HepG2 (cell line): ENCODE data around the gene MYRIP. TPM values are rescaled to one million over a fixed set of nuclear protein-coding genes. Genes with fewer than 3 reads are reported as not detected.

Experiments
- ATAC-seq: fragments of 200-7000 bp; cut with Tn5 transposase; 3 replicates; pipeline ENCODE4 v1.9.1; 2020; ENCODE audit warnings: mild to moderate bottlenecking, moderate library complexity
- BruUV-seq: library from RNA; stranded (reverse); fragments of 400-500 nt; replicated peaks from 2 replicates; lab custom pipeline; 2021; lab: Mats Ljungman, UMichigan
- CTCF ChIA-PET: fragments of 300-600 bp; formaldehyde crosslinking; extraction: SDS; loops from one replicate; lab custom pipeline; 2021; ENCODE audit warnings: low total read pairs, inconsistent platforms, low intra/inter-chr PET ratio; lab: Yijun Ruan, JAX
- POLR2A ChIA-PET: fragments of 350-600 bp; sonication (Branson Sonifier 250); formaldehyde crosslinking; loops from one replicate; lab custom pipeline; 2020; ENCODE audit warnings: antibody characterized with exemption, inconsistent platforms; lab: Yijun Ruan, JAX
- DNase-seq: peaks from one replicate; pipeline ENCODE4 v3.0.0-alpha.2; 2015; ENCODE audit warnings: low spot score
- FAIRE-seq: peaks from 3 replicates; lab custom pipeline; 2011; peaks lifted over from hg19 to GRCh38; lab: Jason Lieb, UNC
- H2AFZ ChIP-seq: one replicate; pipeline ENCODE4 v1.6.1; 2011; ENCODE audit warnings: low read length, inconsistent platforms
- H3K27ac ChIP-seq: fragments of 300-600 bp; 3 replicates; pipeline ENCODE4 v1.8.0; 2011; ENCODE audit warnings: mixed run types, mild to moderate bottlenecking, mixed read lengths, low read length, inconsistent platforms; ENCODE audit not compliant: insufficient read depth; ENCODE audit errors: extremely low read length
- H3K27me3 ChIP-seq, 2 experiments: fragments of 200-600 bp in 1 of 2; 2 replicates in 1 of 2; 3 replicates in 1 of 2; pipeline versions ENCODE4 v1.6.0 to v1.8.0; 2011; ENCODE audit warnings: low read length in 2 of 2, mild to moderate bottlenecking in 2 of 2, moderate library complexity in 2 of 2, inconsistent platforms in 1 of 2; ENCODE audit not compliant: insufficient read depth in 2 of 2, control insufficient read depth in 1 of 2
- H3K36me3 ChIP-seq, 2 experiments: fragments of 200-600 bp in 1 of 2; replicated peaks in 1 of 2; 2 replicates in 1 of 2; 3 replicates in 1 of 2; pipeline versions ENCODE4 v1.5.1 to v1.8.0; 2011; ENCODE audit warnings: low read length in 2 of 2, inconsistent platforms in 1 of 2; ENCODE audit not compliant: insufficient read depth in 2 of 2, control insufficient read depth in 1 of 2
- H3K4me1 ChIP-seq: 2 replicates; pipeline ENCODE4 v1.5.1; 2012; ENCODE audit warnings: low read length, inconsistent platforms; ENCODE audit not compliant: insufficient read depth
- H3K4me2 ChIP-seq: 2 replicates; pipeline ENCODE4 v1.6.0; 2011; ENCODE audit warnings: low read depth, low read length, inconsistent platforms
- H3K4me3 ChIP-seq, 3 experiments: fragments of 200-600 bp in 1 of 3; sonication (generic), shearing (Covaris generic) in 1 of 3; replicated peaks in 1 of 3; 2 replicates each; pipeline ENCODE4 v1.5.1; 2011 to 2016; ENCODE audit warnings: low read length in 3 of 3, inconsistent platforms in 2 of 3, low read depth in 2 of 3, mild to moderate bottlenecking in 2 of 3, control low read depth in 1 of 3, mixed read lengths in 1 of 3; ENCODE audit not compliant: insufficient read depth in 1 of 3
- H3K79me2 ChIP-seq: one replicate; pipeline ENCODE4 v1.6.1; 2011; ENCODE audit warnings: low read length, inconsistent platforms; ENCODE audit not compliant: insufficient read depth
- H3K9ac ChIP-seq: 2 replicates; pipeline ENCODE4 v1.6.0; 2011; ENCODE audit warnings: mild to moderate bottlenecking, low read depth, low read length, inconsistent platforms; ENCODE audit not compliant: insufficient read depth
- H3K9me3 ChIP-seq: 2 replicates; pipeline ENCODE4 v1.5.1; 2012; ENCODE audit warnings: mild to moderate bottlenecking, low read length
- H4K20me1 ChIP-seq: 2 replicates; pipeline ENCODE4 v1.6.0; 2011; ENCODE audit warnings: inconsistent platforms, mild to moderate bottlenecking, low read length, moderate library complexity; ENCODE audit not compliant: insufficient read depth
- ARHGAP35 ChIP-seq: sonication (generic); formaldehyde crosslinking; IDR thresholded peaks from 2 replicates; pipeline ENCODE4 v1.9.0; 2022; ENCODE audit warnings: mild to moderate bottlenecking, inconsistent platforms, moderate library complexity, missing genetic modification reagents, borderline replicate concordance
- ARNT2 ChIP-seq: sonication (generic); formaldehyde crosslinking; IDR thresholded peaks from 2 replicates; pipeline ENCODE4 v1.8.0; 2022; ENCODE audit warnings: mild to moderate bottlenecking, low read depth, missing genetic modification reagents, moderate library complexity
- CBFB ChIP-seq: sonication (generic); formaldehyde crosslinking; IDR thresholded peaks from 2 replicates; pipeline ENCODE4 v1.4.0; 2020; ENCODE audit warnings: missing genetic modification reagents
- MBNL3 ChIP-seq: fragments of 250-450 bp; sonication (Bioruptor Pico); conservative IDR thresholded peaks from 2 replicates; pipeline ENCODE4 v1.8.0; 2022; ENCODE audit warnings: mild to moderate bottlenecking, inconsistent platforms
- MXD4 ChIP-seq: IDR thresholded peaks from 2 replicates; pipeline ENCODE4 v1.6.1; 2016; ENCODE audit warnings: mild to moderate bottlenecking, missing biosample characterization, missing genetic modification reagents
- YEATS4 ChIP-seq: sonication (generic); formaldehyde crosslinking; IDR thresholded peaks from 2 replicates; pipeline ENCODE4 v1.4.0; 2020; ENCODE audit warnings: missing genetic modification reagents, borderline replicate concordance
- ZFP62 ChIP-seq: sonication (generic); formaldehyde crosslinking; IDR thresholded peaks from 2 replicates; pipeline ENCODE4 v1.4.0; 2020; ENCODE audit warnings: missing genetic modification reagents
- ZNF121 ChIP-seq: sonication (generic); formaldehyde crosslinking; IDR thresholded peaks from 2 replicates; pipeline ENCODE4 v1.5.0; 2020; ENCODE audit warnings: mild to moderate bottlenecking, missing genetic modification reagents
- ZNF773 ChIP-seq: sonication (generic); formaldehyde crosslinking; IDR thresholded peaks from 2 replicates; pipeline ENCODE4 v1.4.0; 2020; ENCODE audit warnings: missing genetic modification reagents, borderline replicate concordance
- ZNF850 ChIP-seq: sonication (generic); formaldehyde crosslinking; conservative IDR thresholded peaks from 2 replicates; pipeline ENCODE4 v1.9.0; 2021; ENCODE audit warnings: mild to moderate bottlenecking, missing genetic modification reagents
- WGBS: methylation state at CpG from one replicate; pipeline ENCODE4 v1.1.6; 2017; ENCODE audit warnings: low lambda C conversion rate; 5-methylcytosine and 5-hydroxymethylcytosine counted together
- in situ Hi-C: cut with HindIII; loops from 2 replicates; pipeline ENCODE4 v1.10.0; 2017; ENCODE audit warnings: low pct_unique_long_range_greater_than_20kb; ENCODE audit not compliant: extremely low pct_ligation_motif_present
- intact Hi-C: fragments of 100-400 bp; cut with micrococcal nuclease; formaldehyde crosslinking; loops from one replicate; pipeline ENCODE4 v1.10.0; 2022; ENCODE audit not compliant: unreplicated experiment
- polyA plus RNA-seq, 8 experiments: library from polyadenylated mRNA; depleted of rRNA in 3 of 8; stranded (reverse) in 7 of 8; unstranded in 1 of 8; fragments of >200 nt; fragmentation: Illumina TruSeq in 4 of 8; extraction: Trizol in 4 of 8; gene quantifications; 2 replicates each; pipeline versions ENCODE4 v1.2.1 to v1.2.3, GENCODE V29; 2011 to 2016; ENCODE audit warnings: low read depth in 4 of 8, missing spikeins in 1 of 8, mixed read lengths in 1 of 8; ENCODE audit not compliant: insufficient read depth in 1 of 8
- total RNA-seq, 5 experiments: library from RNA; depleted of rRNA; stranded (reverse); fragments of >200 nt; fragmentation: Illumina TruSeq; extraction: Trizol; gene quantifications; 2 replicates each; pipeline ENCODE4 v1.2.3, GENCODE V29; 2016; ENCODE audit warnings: low read depth in 1 of 5
- TF ChIP-seq, protein P1 (sequence below): sonication (generic); formaldehyde crosslinking; IDR thresholded peaks from 2 replicates; pipeline ENCODE4 v1.9.0; 2022; ENCODE audit warnings: low read depth, missing genetic modification reagents

Gene MYRIP
- total and polyA plus RNA-seq, 2 of the 13 experiments (the other 11 are each of a cell fraction or from before 2014, with no cell fraction given): 0.64 to 0.84 TPM

DNA sequence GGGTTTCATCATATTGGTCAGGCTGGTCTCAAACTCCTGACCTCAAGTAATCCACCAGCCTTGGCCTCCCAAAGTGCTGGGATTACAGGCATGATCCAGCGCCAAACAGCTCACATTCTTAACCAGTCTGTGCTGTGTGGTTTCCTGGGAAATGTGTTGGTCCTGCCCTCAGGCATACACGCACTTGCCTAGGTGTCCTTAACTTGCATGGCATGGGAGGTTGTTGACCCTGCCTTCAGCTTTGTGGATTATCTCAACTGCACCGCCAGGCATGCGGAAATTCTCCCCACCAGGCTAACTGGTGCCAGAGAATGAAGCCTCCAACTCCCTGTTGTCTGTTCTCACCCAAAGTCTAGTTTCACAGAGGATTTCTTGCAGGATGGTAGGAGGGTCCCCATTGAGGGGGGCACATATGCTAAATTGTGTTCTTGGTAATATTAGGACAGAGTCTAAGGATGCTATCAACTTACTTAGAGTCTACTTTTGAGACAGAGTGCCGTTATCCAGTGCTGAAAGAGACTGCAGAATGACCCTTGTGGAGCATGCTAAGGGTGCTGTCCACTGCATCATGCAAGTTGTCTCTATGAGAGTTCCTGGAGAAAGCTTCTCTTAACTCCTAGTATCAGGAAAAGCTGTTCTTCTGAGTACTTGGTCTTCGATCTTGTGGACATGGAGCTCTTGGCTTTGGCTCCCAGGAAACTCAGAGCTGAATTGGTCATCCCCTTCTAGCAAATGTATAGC is 438.5 kb downstream of the MYRIP start:
- H3K4me3 ChIP-seq: no peak overlapping the region
- in situ Hi-C loops: no loop called here
- H4K20me1 ChIP-seq: no peaks in the 10 kb centered on the region
- FAIRE-seq (no peak), ATAC-seq (no peak), DNase-seq (no peak)
- BruUV-seq: no TSS peak
- H3K79me2 ChIP-seq: no peaks in the 10 kb centered on the region
- intact Hi-C loops: no loop called here
- no peak overlapping the region for H3K9ac ChIP-seq
- no peaks in the 10 kb centered on the region for H3K36me3 ChIP-seq
- no peak overlapping the region for H3K4me2 ChIP-seq
- H3K27ac ChIP-seq: no peak overlapping the region
- 80% methylated on average over 4 of the region's 6 CpGs for WGBS
- no peaks in the 10 kb centered on the region for H3K27me3 ChIP-seq
- no peak overlapping the region for H2AFZ ChIP-seq
- H3K4me1 ChIP-seq: no peaks in the 10 kb centered on the region
- CTCF ChIA-PET: no interaction called here
- H3K9me3 ChIP-seq: no peaks in the 10 kb centered on the region
- POLR2A ChIA-PET: no interaction called here
- TF ChIP-seq ZNF850 (CRISPR knock-in tag): no peak
- TF ChIP-seq YEATS4 (CRISPR knock-in tag): no peak
- TF ChIP-seq ARNT2 (CRISPR knock-in tag): no peak
- TF ChIP-seq MXD4 (CRISPR knock-in tag): no peak
- TF ChIP-seq ZFP62 (CRISPR knock-in tag): no peak
- TF ChIP-seq CBFB (CRISPR knock-in tag): no peak
- TF ChIP-seq, protein P1, sequence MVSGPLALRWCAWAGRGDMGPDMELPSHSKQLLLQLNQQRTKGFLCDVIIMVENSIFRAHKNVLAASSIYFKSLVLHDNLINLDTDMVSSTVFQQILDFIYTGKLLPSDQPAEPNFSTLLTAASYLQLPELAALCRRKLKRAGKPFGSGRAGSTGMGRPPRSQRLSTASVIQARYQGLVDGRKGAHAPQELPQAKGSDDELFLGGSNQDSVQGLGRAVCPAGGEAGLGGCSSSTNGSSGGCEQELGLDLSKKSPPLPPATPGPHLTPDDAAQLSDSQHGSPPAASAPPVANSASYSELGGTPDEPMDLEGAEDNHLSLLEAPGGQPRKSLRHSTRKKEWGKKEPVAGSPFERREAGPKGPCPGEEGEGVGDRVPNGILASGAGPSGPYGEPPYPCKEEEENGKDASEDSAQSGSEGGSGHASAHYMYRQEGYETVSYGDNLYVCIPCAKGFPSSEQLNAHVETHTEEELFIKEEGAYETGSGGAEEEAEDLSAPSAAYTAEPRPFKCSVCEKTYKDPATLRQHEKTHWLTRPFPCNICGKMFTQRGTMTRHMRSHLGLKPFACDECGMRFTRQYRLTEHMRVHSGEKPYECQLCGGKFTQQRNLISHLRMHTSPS: no peak
- TF ChIP-seq ZNF773: no peak
- no peak for TF ChIP-seq MBNL3 (CRISPR knock-in tag)
- TF ChIP-seq ARHGAP35 (CRISPR knock-in tag): no peak
- TF ChIP-seq ZNF121: no peak
